ENCODE data around the gene WHRN. TPM values are rescaled to one million over a fixed set of nuclear protein-coding genes. Genes with fewer than 3 reads are reported as not detected.

WHRN gene
- total RNA-seq, 1 experiment from 2014 or later, result 24.3 TPM

GRCh38 chr9:114545055-114545454 is 39.8 kb upstream of the WHRN start (continued):
- no peak for TF ChIP-seq ZMAT4 (CRISPR knock-in tag; IDR thresholded peaks at IDR 0.05)
- TF ChIP-seq ZNF263 (CRISPR knock-in tag; IDR thresholded peaks at IDR 0.05; ENCODE audit: low read depth), result no peak
- no peak for TF ChIP-seq NFATC4 (CRISPR knock-in tag; IDR thresholded peaks at IDR 0.05)

GRCh38 chr9:114539701-114540380 is 34.6 kb upstream of the WHRN start:
- no peak overlapping the region for H3K4me3 Mint-ChIP-seq
- ATAC-seq (no peak), DNase-seq (ENCODE audit: low spot score) (no peak)
- POLR2A ChIA-PET, result interaction anchor here (0.9 kb wide), 1 partner anchor 113 kb away, joined by 4 read pairs; no protein-coding TSS in a partner anchor
- 0 out of 2 replicates have a peak, but pooled peaks cover 1% of the 10 kb centered on the region for H3K27me3 Mint-ChIP-seq (ENCODE audit: low read depth)
- no peaks in the 10 kb centered on the region for H3K36me3 Mint-ChIP-seq
- peaks cover 9% of the 10 kb centered on the region for H3K4me1 Mint-ChIP-seq
- TF ChIP-seq IRF2 (CRISPR knock-in tag; IDR thresholded peaks at IDR 0.05; ENCODE audit: borderline replicate concordance, low read depth) (no peak), CTCF (IDR thresholded peaks at IDR 0.05) (no peak), ZNF512 (CRISPR knock-in tag; IDR thresholded peaks at IDR 0.05; ENCODE audit: borderline replicate concordance) (no peak), ZMAT4 (CRISPR knock-in tag; IDR thresholded peaks at IDR 0.05) (no peak), E2F1 (CRISPR knock-in tag; IDR thresholded peaks at IDR 0.05) (no peak), EMX1 (CRISPR knock-in tag; IDR thresholded peaks at IDR 0.05) (no peak), ATF2 (CRISPR knock-in tag; IDR thresholded peaks at IDR 0.05; ENCODE audit: borderline replicate concordance, low read depth) (no peak), ZNF396 (CRISPR knock-in tag; IDR thresholded peaks at IDR 0.05; ENCODE audit: borderline replicate concordance) (no peak), FOXP4 (CRISPR knock-in tag; IDR thresholded peaks at IDR 0.05) (no peak), GRHL2 (CRISPR knock-in tag; IDR thresholded peaks at IDR 0.05; ENCODE audit: insufficient replicate concordance, severe bottlenecking) (no peak), SOX15 (CRISPR knock-in tag; IDR thresholded peaks at IDR 0.05) (no peak), GTF2I (CRISPR knock-in tag; conservative IDR thresholded peaks at IDR 0.05) (no peak)
- no peaks in the 10 kb centered on the region for H3K9me3 Mint-ChIP-seq
- H3K27ac Mint-ChIP-seq, result no peak overlapping the region
- CTCF ChIA-PET, result interaction anchor here (1.4 to 3.3 kb wide), 3 partner anchors 48 to 134 kb away, joined by 4 to 17 read pairs (median 8); partner anchors contain the start of gene ATP6V1G1
